ENCODE measurements around the gene PI4KB.
"Not testable (repeated sequence)": the region's sequence is repeated elsewhere in the genome, so short reads cannot be mapped to it uniquely, and the experiment has no call there.

PI4KB gene

GRCh38 chr1:151327223-151327902, at the start of gene PI4KB:
PI4KB (minus strand) TSS chr1:151327416; CDS start chr1:151316481, 10,935 bp downstream.
- DNase-seq (ENCODE audit: low read depth): peak; percentile 82

DNA sequence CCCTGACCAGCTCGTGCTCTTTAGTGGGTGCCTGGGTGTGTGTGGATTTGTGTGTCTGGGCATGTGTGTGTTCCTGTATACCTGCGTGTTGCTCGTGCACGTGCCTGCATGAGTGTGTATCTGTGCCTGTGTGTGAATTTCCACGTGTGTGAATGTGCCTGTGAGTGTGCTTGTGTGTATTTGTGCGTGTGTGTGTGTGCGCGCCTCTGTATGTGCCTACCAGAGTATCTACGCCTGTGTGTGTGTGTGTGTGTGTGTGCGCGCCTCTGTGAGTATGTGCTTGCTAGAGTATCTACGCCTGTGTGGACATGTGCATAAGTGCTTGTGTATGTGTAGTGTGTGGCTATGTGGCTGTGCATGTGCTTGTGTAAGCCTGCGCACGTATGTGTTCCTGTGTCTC, 46.0 kb upstream of the PI4KB start:
- no peak for DNase-seq (ENCODE audit: low read depth)

DNA sequence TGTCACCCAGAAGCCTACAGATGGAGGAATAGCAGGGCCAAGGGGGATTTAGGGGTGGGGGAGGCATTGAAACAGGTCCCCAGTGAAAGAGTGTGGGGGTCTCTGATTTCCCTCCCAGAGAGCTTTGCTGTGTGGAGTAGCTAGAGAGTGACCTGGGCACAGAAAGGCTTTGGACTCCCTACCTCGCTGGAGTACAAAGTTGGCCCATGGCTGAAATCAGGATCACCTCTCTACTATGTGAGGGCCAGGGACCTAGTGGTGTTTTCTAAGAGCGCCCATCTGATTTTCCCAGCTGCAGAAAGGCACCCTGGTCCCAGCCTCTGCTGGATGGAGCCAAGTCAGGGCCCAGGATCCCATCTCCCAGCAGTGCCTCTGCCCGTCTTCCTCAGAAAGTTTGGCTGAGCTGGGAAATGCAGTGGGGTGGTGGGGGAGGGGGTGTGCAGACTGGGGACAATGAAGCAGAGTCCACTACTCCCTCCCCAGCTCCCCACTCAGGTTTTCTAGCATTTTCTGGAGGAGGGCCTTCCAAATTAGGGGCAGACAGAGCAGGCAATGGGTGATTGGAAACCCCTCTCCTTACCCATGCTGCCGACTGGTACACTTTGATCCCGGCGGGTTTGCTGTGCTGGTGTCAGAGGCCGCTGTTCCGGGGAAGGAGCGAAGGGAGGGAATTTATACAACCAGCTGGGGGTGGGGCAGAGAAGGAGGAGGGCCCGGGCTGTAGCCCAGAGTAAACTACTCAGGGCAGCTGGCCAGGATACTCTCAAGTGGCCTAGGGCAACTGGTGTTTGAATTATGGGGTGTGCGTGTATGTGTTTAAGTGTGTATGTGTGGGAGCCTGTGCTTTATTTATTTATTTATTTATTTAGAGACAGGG, 45.1 kb upstream of the PI4KB start, which contains the start of gene SELENBP1:
Gene SELENBP1 (minus strand): TSS at position 648 of the 877 bp plus-strand sequence. CDS start 64 bp downstream, at position 584.
- no peak for DNase-seq (ENCODE audit: low read depth)

DNA sequence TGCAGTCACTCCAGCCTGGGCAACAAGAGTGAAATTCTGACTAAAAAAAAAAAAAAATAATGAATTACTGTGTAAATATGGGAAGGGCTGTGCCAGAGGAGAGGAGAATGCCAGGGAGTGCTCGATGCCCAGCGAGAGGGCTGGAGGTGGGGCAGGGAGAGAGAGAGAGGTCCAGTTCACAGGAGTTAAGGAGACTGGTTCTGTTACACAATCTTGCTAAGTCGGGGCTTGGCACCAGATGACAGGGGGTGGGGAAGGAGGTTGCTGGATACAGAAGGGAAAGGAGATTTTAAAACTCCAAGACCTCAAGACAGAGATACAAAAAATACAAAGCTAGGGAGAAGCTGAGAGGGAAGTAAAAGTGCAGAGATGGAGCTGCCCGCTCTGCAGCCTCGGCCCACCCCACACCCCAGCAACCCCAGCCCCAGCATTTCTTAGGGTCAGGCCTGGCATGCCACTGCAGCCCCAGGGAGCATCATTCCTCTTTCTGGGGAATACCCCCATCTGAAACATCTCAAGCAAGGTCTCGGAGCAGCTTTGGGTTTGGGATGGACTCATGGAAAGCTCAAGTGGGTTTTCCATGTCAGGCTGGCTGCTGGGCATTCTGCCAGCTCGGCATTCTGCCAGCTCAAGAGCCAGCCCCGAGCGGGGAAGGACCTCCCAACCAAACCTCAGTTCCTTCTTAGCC, 44.3 kb upstream of the PI4KB start:
- no peak for DNase-seq (ENCODE audit: low read depth)

- no peak for DNase-seq (ENCODE audit: low read depth)
These were observed 43.1 kb upstream of the PI4KB start for GRCh38 chr1:151370211-151370911.

GRCh38 chr1:151369621-151370048, 42.4 kb upstream of the PI4KB start:
- no peak for DNase-seq (ENCODE audit: low read depth)

- DNase-seq (ENCODE audit: low read depth): no peak
These were observed 42.0 kb upstream of the PI4KB start for GRCh38 chr1:151369302-151369610.

DNA sequence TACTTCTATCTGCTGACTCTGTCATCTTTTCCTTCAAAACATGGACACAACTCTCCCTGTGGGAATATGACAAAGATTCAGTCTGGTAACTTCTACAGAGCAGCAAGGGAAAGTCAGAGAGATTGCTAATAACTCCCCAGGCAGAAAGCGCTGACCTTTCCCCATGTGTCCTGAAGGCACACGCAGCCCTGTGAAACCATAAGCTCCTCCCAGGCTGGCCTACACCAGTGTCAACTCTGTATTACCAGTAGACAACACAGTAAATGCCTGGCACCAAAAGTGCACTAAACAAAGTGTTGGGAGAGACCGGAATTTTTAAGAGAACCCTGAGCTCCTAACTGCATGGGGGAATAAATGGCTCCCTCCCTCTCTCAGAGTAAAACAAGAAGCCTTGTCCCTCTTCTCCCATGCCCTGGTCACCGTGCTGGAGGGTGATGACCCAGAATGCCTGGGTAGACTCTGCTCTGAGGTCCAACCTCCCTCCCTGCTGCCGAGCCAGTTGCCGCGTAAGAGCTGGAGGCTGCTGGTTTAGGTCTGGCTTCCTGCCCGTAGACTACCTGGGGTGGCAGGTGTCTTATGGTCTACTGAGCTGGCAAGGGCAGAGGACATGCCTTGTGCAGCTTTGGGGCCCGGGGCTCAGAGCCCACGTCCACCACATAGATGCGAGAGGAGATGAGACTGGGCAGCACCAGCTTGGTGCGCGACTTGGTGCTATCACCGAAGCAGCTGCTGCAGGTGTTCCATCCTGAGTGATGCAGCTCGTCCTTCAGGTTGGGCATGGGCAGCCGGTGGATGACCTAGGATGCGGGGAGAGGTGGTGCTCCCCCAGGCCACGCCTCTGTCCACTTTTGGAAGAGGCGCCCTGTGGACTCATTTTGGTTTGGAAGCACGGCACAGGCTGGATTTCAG, 41.4 kb upstream of the PI4KB start:
- DNase-seq (ENCODE audit: low read depth): no peak

DNA sequence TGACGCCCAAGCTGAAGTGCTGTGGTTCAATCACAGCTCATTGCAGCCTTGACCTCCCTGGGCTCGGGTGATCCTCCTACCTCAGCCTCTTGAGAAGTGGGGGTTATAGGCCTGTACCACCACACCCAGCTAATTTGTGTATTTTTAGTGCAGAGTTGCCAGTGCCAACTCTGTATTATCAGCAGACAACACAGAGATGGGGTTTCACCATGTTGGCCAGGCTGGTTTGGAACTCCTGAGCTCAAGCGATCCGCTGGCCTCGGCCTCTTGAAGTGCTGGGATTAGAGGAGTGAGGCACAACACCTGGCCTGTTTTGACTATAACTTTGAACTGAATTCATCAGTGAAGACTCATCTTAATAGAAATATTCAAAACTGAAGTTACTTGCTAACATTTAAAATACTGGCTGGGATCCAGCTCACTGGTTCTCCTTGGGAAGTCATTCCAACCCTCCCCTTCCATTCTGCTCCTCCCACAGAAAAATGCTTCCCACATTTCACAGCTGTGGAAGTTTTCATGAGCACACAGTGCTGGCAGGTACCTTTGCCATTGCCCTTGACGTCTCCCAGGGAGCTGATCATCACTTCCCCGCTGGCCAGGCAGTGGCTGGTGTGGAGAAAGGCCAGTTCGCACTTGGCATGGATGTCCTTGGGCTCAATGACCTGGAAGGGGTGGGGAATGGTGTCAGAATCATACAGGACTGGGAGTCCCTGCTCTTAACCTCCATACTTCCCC, 40.6 kb upstream of the PI4KB start:
- DNase-seq (ENCODE audit: low read depth): no peak

DNA sequence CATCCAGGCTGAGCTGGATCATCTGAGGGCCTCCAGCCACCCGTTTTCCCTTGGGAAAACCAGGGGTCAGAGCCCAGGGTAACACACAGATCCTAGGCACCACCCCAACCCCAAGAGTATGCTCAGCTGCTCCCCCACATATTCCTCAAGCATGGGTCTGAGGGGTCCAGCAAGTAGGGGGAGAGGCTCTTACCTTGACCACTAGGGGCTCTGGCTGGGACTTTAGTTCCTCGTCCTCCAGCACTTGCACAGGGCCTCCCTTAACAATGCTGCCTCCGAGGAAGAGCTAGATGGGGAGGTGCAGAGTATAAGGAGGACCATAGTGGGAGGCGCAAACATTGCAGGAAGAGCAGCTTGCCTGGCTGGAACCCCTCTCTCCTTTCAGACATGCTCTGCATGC, 37.8 kb upstream of the PI4KB start:
- no peak for DNase-seq (ENCODE audit: low read depth)

- no peak for DNase-seq (ENCODE audit: low read depth)
These were observed 35.3 kb upstream of the PI4KB start for GRCh38 chr1:151362308-151363155.

GRCh38 chr1:151361883-151362282, 34.7 kb upstream of the PI4KB start:
- no peak for DNase-seq (ENCODE audit: low read depth)

DNA sequence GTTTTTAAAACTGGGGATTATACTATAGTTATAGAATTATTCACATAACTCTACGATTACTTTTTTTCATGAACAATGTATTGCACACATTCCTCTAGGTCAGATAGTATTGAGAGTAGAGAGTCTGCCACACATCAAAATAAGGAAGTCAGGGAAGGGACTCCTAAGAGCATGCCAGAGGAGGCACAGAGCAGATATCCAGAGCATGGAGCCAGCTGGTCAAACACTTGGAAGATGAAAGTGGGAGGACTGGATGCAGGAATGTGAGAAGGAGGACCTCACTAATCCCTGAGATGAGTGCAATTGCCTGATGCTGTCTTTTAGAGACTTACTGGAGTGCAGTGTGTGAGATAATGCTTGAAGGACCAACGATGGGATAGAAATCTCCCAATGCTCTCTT, 29.5 kb upstream of the PI4KB start:
- no peak for DNase-seq (ENCODE audit: low read depth)

GRCh38 chr1:151352021-151352718, 25.0 kb upstream of the PI4KB start:
- no peak for DNase-seq (ENCODE audit: low read depth)

- DNase-seq (ENCODE audit: low read depth): not testable (repeated sequence)
These were observed 23.1 kb upstream of the PI4KB start for GRCh38 chr1:151350323-151350722.

DNA sequence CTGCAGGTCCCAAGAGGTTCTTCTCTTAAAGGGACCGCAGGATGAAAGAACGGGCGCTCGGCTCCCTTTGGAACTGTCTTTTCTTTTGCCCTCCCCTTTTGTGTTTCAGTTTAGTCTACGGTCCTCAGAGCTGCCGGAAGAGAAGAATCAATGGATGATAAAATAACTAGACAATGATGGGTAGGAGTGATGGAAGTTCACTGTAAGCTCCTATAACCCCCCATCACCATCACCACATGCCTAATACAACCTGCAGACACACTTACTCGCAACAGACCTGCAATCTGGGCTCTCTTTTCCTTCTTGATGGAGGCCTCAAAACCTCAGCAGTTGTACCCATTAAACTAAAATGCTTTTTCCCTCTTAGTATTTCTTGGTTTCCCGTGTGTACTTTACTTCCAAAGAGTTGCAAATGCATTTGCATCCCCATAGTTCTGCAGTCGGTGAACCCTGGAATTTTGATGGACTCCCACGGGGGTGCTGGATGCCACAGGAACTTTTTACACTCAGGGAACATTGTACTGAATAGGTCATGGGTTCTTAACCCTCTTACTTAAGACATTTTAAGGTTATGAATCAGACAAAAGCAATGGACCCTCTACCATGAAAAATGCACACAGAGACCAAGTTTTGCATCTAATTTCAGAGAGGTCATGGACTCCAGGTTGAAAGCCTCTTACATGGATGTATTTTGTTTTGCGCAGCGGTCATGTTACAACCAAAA, 20.5 kb upstream of the PI4KB start:
- no peak for DNase-seq (ENCODE audit: low read depth)

- DNase-seq (ENCODE audit: low read depth): peak; percentile 94
These were observed 19.7 kb upstream of the PI4KB start, which contains the start of gene RFX5 for GRCh38 chr1:151346769-151347522. RFX5 (minus strand) TSS chr1:151347252; CDS start chr1:151346320, 932 bp downstream.

Measured in T-helper 22 cell (primary cell).